Prostate gland (tissue), 2 donors: ENCODE data around the gene ZNF396. TPM values are rescaled to one million over a fixed set of nuclear protein-coding genes. Genes with fewer than 3 reads are reported as not detected.

Experiments
- DNase-seq: peaks from one replicate; pipeline ENCODE4 v3.0.0-alpha.2; 2019; ENCODE audit warnings: low spot score
- H3K27ac ChIP-seq, 2 donors: fragments of 200-600 bp; sonication (generic); 2 replicates each; pipeline ENCODE4 v1.5.1; 2017 to 2019
- H3K27me3 ChIP-seq: fragments of 200-600 bp; sonication (generic); replicated peaks from 2 replicates; pipeline ENCODE4 v1.5.1; 2019; ENCODE audit not compliant: insufficient read depth
- H3K36me3 ChIP-seq, 2 donors: fragments of 200-600 bp; sonication (generic); 1 replicate in 1 of 2; 2 replicates in 1 of 2; pipeline versions ENCODE4 v1.5.1 to v1.8.1; 2017 to 2019
- H3K4me1 ChIP-seq: fragments of 200-600 bp; sonication (generic); replicated peaks from 2 replicates; pipeline ENCODE4 v1.5.1; 2019
- H3K4me3 ChIP-seq, 2 donors: fragments of 200-600 bp; sonication (generic); 2 replicates each; pipeline ENCODE4 v1.5.1; 2017 to 2019
- H3K9me3 ChIP-seq: fragments of 200-600 bp; sonication (generic); 2 replicates; pipeline ENCODE4 v1.5.1; 2017
- POLR2A ChIP-seq: fragments of 450-650 bp; IDR thresholded peaks from one replicate; pipeline ENCODE4 v1.6.1; 2016; ENCODE audit warnings: antibody characterized with exemption, mild to moderate bottlenecking
- POLR2AphosphoS5 ChIP-seq: sonication (generic); formaldehyde crosslinking; IDR thresholded peaks from one replicate; pipeline ENCODE4 v1.6.1; 2017; ENCODE audit warnings: antibody characterized with exemption
- WGBS: methylation state at CpG from one replicate; pipeline ENCODE4 v1.1.5; 2018; 5-methylcytosine and 5-hydroxymethylcytosine counted together
- intact Hi-C: fragments of 100-400 bp; cut with DNase I; formaldehyde crosslinking; loops from one replicate; pipeline ENCODE4 v1.14.2; 2022
- total RNA-seq, 2 donors: library from RNA; depleted of rRNA; stranded (reverse); fragments of >200 nt; gene quantifications; one replicate each; pipeline ENCODE4 v1.1.0, GENCODE V29; 2016
- TF ChIP-seq, protein P1 (sequence below), 4 experiments: fragments of 200-600 bp in 2 of 4; fragments of 450-650 bp in 2 of 4; sonication (generic) in 2 of 4; IDR thresholded peaks; 1 replicate in 3 of 4; 2 replicates in 1 of 4; pipeline ENCODE4 v1.5.1; 2016 to 2019; ENCODE audit warnings: antibody characterized with exemption in 4 of 4, mild to moderate bottlenecking in 2 of 4, moderate library complexity in 2 of 4

ZNF396 gene
- total RNA-seq, 2 donors from 2014 or later: 1.6 to 3.9 TPM

DNA sequence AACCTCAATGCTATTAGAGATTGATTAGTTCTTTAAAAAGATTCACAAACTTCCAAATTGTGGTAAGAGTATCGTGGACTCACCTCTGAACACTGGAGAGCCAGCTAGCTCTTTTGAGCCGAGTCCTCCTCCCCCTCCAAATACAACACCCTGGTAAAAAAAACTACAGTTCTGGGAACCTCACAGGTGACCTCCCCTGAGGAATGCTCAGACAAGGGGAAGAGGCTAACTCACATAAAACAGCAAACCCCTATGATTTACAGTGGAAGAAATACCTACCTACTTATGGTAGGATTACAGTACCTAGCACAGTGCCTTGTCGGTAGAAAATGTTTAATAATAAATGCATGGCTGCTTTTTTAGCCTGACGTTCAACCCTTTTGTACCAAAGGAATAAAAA is 41.3 kb downstream of the ZNF396 start:
- no peaks in the 10 kb centered on the region for H3K27me3 ChIP-seq
- H3K27ac ChIP-seq: no peak overlapping the region
- no peak overlapping the region for H3K4me3 ChIP-seq
- no peak for DNase-seq
- intact Hi-C loops: no loop called here
- H3K9me3 ChIP-seq: no peaks in the 10 kb centered on the region
- no peaks in the 10 kb centered on the region for H3K4me1 ChIP-seq
- H3K36me3 ChIP-seq: peaks cover 0 to 4% of the 10 kb centered on the region in 2 donors
- TF ChIP-seq POLR2A (no peak), POLR2AphosphoS5 (no peak)
- TF ChIP-seq, protein P1, sequence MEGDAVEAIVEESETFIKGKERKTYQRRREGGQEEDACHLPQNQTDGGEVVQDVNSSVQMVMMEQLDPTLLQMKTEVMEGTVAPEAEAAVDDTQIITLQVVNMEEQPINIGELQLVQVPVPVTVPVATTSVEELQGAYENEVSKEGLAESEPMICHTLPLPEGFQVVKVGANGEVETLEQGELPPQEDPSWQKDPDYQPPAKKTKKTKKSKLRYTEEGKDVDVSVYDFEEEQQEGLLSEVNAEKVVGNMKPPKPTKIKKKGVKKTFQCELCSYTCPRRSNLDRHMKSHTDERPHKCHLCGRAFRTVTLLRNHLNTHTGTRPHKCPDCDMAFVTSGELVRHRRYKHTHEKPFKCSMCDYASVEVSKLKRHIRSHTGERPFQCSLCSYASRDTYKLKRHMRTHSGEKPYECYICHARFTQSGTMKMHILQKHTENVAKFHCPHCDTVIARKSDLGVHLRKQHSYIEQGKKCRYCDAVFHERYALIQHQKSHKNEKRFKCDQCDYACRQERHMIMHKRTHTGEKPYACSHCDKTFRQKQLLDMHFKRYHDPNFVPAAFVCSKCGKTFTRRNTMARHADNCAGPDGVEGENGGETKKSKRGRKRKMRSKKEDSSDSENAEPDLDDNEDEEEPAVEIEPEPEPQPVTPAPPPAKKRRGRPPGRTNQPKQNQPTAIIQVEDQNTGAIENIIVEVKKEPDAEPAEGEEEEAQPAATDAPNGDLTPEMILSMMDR (IDR thresholded peaks at IDR 0.05): no peak
- 77% methylated on average over 4 of the region's 4 CpGs for WGBS

- no peak for DNase-seq
- Histone ChIP-seq H3K27ac (no peak overlapping the region), H3K4me3 (no peak overlapping the region), H3K36me3 (peaks cover 0 to 4% of the 10 kb centered on the region in 2 donors), H3K9me3 (no peaks in the 10 kb centered on the region), H3K4me1 (no peaks in the 10 kb centered on the region), H3K27me3 (no peaks in the 10 kb centered on the region)
- WGBS: 40% methylated on average over 3 of the region's 3 CpGs
- TF ChIP-seq POLR2AphosphoS5 (no peak), POLR2A (no peak)
- TF ChIP-seq, protein P1 (IDR thresholded peaks at IDR 0.05): no peak
- intact Hi-C loops: no loop called here
Observed at GRCh38 chr18:35334821-35335220, 42.3 kb downstream of the ZNF396 start.

GRCh38 chr18:35334212-35334611 is 42.9 kb downstream of the ZNF396 start:
- no peak for DNase-seq
- TF ChIP-seq, protein P1 (IDR thresholded peaks at IDR 0.05): no peak
- TF ChIP-seq POLR2AphosphoS5 (no peak), POLR2A (no peak)
- 97% methylated on average over 1 of the region's 1 CpG for WGBS
- no peak overlapping the region for H3K4me3 ChIP-seq
- no peaks in the 10 kb centered on the region for H3K4me1 ChIP-seq
- H3K27me3 ChIP-seq: no peaks in the 10 kb centered on the region
- peaks cover 0 to 4% of the 10 kb centered on the region in 2 donors for H3K36me3 ChIP-seq
- intact Hi-C loops: no loop called here
- no peaks in the 10 kb centered on the region for H3K9me3 ChIP-seq
- H3K27ac ChIP-seq: no peak overlapping the region

DNA sequence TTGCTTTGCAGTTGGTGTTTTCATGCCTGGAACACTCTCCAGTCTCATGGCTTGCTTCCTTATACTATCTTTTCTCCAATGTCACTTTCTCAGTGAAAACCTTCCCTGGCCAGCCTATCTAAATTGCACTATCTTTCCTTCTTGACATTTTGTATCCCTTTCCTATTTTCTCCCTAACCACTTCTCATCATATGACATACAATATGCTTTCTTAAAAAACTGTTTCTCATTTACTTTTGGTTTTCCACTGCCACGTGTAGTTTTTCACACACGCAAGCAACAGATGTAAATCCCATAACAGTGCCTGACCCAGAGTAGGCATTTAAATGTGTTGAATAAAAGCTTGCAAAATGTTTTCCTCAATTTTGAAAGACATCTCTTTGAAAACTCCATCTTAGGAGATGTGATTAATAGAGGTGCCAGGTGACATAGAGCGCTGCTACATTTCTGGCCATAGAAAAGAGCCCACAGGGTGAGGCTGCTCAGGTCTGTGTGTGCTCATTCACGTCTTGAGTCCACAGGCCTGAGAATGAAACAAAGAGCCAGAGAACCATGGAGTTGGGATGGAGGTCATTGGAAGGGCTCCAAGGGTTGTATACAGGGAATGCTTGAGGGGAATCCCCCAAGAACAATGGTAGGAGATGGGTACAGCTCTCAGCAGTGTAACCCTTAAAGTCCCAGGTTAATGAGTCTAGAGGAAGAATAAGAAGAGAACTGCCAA is 45.6 kb downstream of the ZNF396 start:
- Histone ChIP-seq H3K36me3 (no peaks in the 10 kb centered on the region), H3K9me3 (no peaks in the 10 kb centered on the region), H3K27ac (no peak overlapping the region), H3K4me1 (no peaks in the 10 kb centered on the region), H3K27me3 (no peaks in the 10 kb centered on the region), H3K4me3 (no peak overlapping the region)
- TF ChIP-seq POLR2AphosphoS5: no peak
- no peak for DNase-seq
- 70% methylated on average over 4 of the region's 4 CpGs for WGBS
- intact Hi-C loops: no loop called here

GRCh38 chr18:35328868-35329267 is 48.3 kb downstream of the ZNF396 start:
- H3K4me3 ChIP-seq: no peak overlapping the region
- DNase-seq: no peak
- TF ChIP-seq, protein P1 (IDR thresholded peaks at IDR 0.05): no peak
- TF ChIP-seq POLR2AphosphoS5 (no peak), POLR2A (no peak)
- intact Hi-C loops: no loop called here
- H3K27ac ChIP-seq: no peak overlapping the region
- no peaks in the 10 kb centered on the region for H3K9me3 ChIP-seq
- H3K36me3 ChIP-seq: no peaks in the 10 kb centered on the region
- no peaks in the 10 kb centered on the region for H3K27me3 ChIP-seq
- no peaks in the 10 kb centered on the region for H3K4me1 ChIP-seq
